ENCODE results near the gene CYP2U1.

CYP2U1 gene

GRCh38 chr4:107978716-107979451 lies 47.5 kb downstream of the CYP2U1 start:
- H3K27ac ChIP-seq (ENCODE audit: low read length), result no peak overlapping the region
- H3K9me3 ChIP-seq (ENCODE audit: control insufficient read depth in 2 of 2, low read length in 2 of 2), result no peaks in the 10 kb centered on the region
- no peak overlapping the region for H3K9ac ChIP-seq (ENCODE audit: low read length in 2 of 2)

DNA sequence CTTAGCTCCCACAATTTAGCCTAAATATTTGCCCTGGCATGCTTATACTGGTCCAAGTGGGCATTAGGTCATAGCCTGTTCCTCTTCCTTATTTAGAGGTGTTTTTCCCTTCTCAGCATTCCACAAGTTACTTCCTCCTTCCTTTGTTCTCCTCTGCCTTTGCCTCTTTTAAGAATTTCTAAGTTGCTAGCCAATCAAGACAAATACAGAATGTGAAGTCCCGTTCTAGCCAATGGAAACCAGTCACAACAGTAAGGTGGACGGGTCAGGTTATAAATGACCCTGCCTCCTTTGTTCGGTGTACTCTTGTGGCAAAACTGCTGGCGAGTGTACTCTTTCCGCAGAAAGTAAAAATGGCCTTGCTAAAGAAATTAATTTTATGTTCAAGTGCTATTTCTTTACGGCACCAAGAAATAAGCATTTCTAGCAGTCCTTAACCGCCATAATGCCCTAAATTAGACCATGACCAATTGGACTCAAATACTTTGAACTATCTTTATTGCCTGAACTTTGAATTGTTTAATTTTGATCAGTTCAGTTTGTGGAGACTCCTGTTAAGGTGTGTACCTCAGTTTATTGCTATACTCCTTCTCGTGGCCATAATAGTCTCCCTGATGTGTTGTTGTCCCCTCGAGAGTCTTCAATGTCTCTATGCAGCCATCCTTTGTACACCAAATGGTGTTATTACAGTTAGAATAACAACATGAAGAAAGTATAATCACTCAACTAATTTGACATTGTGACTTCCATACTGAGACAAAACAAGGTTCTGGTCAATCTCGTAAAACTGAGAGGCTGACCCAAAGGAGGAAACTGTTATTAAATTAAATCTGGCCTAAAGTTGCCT lies 56.8 kb downstream of the CYP2U1 start:
- Histone ChIP-seq H3K9ac (ENCODE audit: low read length in 2 of 2) (no peak overlapping the region), H3K36me3 (ENCODE audit: control insufficient read depth in 2 of 2, insufficient read depth in 2 of 2, low read length in 2 of 2) (no peaks in the 10 kb centered on the region), H3K27me3 (ENCODE audit: control insufficient read depth in 1 of 2, insufficient read depth in 2 of 2, low read length in 2 of 2) (no peaks in the 10 kb centered on the region), H3K4me3 (ENCODE audit: low read length in 2 of 2) (peak overlapping the region in 1 of 2 donors; percentile 92), H3K27ac (ENCODE audit: low read length) (peak overlapping the region; percentile 81), H3K4me1 (ENCODE audit: control insufficient read depth, insufficient read depth, low read length) (peaks cover 20% of the 10 kb centered on the region), H3K9me3 (ENCODE audit: control insufficient read depth in 2 of 2, low read length in 2 of 2) (no peaks in the 10 kb centered on the region)

More at GRCh38 chr4:107978716-107979451, 47.5 kb downstream of the CYP2U1 start:
- no peaks in the 10 kb centered on the region for H3K27me3 ChIP-seq (ENCODE audit: control insufficient read depth in 1 of 2, insufficient read depth in 2 of 2, low read length in 2 of 2)
- no peaks in the 10 kb centered on the region for H3K4me1 ChIP-seq (ENCODE audit: control insufficient read depth, insufficient read depth, low read length)
- H3K36me3 ChIP-seq (ENCODE audit: control insufficient read depth in 2 of 2, insufficient read depth in 2 of 2, low read length in 2 of 2), result no peaks in the 10 kb centered on the region
- H3K4me3 ChIP-seq (ENCODE audit: low read length in 2 of 2), result no peak overlapping the region

DNA sequence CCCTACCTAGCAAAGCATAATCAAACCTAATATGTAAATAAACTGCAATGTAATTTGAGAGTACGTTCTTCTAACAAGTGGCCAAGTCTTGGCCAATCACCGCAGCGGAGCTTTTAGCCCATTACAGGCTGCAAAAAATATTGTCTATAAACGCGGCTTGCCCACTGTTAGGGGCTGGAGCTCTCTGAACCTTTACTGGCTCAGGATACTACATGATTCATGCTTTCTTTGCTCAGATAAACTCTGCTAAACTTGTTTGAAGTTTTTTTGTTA lies 57.4 kb downstream of the CYP2U1 start:
- Histone ChIP-seq H3K4me1 (ENCODE audit: control insufficient read depth, insufficient read depth, low read length) (peaks cover 20% of the 10 kb centered on the region), H3K9me3 (ENCODE audit: control insufficient read depth in 2 of 2, low read length in 2 of 2) (no peaks in the 10 kb centered on the region), H3K27me3 (ENCODE audit: control insufficient read depth in 1 of 2, insufficient read depth in 2 of 2, low read length in 2 of 2) (no peaks in the 10 kb centered on the region), H3K9ac (ENCODE audit: low read length in 2 of 2) (peak overlapping the region in 1 of 2 donors; percentile 81), H3K4me3 (ENCODE audit: low read length in 2 of 2) (peak overlapping the region in 1 of 2 donors; percentile 92), H3K27ac (ENCODE audit: low read length) (peak overlapping the region; percentile 81), H3K36me3 (ENCODE audit: control insufficient read depth in 2 of 2, insufficient read depth in 2 of 2, low read length in 2 of 2) (no peaks in the 10 kb centered on the region)

DNA sequence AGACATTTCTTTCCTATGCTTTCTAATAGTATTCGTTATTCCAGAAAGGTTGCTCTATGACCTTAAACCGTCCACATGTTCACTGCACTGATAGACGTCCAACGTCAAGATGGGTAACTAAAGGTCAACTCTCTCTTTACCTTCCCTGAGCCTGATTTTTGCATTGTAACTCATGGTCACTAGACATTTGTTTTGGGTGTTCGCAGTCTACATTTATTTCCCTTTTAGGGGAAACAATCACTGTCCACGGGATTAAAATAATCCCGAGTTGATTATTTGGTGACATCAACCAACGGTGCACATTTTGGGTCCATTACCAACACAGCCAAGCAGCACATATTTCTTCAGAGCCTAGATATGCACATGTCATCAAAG lies 57.8 kb downstream of the CYP2U1 start:
- Histone ChIP-seq H3K36me3 (ENCODE audit: control insufficient read depth in 2 of 2, insufficient read depth in 2 of 2, low read length in 2 of 2) (no peaks in the 10 kb centered on the region), H3K9ac (ENCODE audit: low read length in 2 of 2) (peak overlapping the region; percentile 66 to 81), H3K27ac (ENCODE audit: low read length) (peak overlapping the region; percentile 81), H3K9me3 (ENCODE audit: control insufficient read depth in 2 of 2, low read length in 2 of 2) (no peaks in the 10 kb centered on the region), H3K4me3 (ENCODE audit: low read length in 2 of 2) (peak overlapping the region; percentile 70 to 92), H3K4me1 (ENCODE audit: control insufficient read depth, insufficient read depth, low read length) (peaks cover 22% of the 10 kb centered on the region), H3K27me3 (ENCODE audit: control insufficient read depth in 1 of 2, insufficient read depth in 2 of 2, low read length in 2 of 2) (no peaks in the 10 kb centered on the region)

GRCh38 chr4:107989537-107990386 lies 58.4 kb downstream of the CYP2U1 start, which contains the start of gene HADH:
TSS of gene HADH (plus strand) at chr4:107989889. CDS start at chr4:107989933, 44 bp downstream.
- H3K27me3 ChIP-seq (ENCODE audit: control insufficient read depth in 1 of 2, insufficient read depth in 2 of 2, low read length in 2 of 2), result no peaks in the 10 kb centered on the region
- H3K9ac ChIP-seq (ENCODE audit: low read length in 2 of 2), result peak within 1 kb of the TSS; percentile 73 to 81
- H3K9me3 ChIP-seq (ENCODE audit: control insufficient read depth in 2 of 2, low read length in 2 of 2), result no peaks in the 10 kb centered on the region
- peak within 1 kb of the TSS; percentile 81 for H3K27ac ChIP-seq (ENCODE audit: low read length)
- H3K4me3 ChIP-seq (ENCODE audit: low read length in 2 of 2), result peak within 1 kb of the TSS; percentile 70 to 92
- H3K36me3 ChIP-seq (ENCODE audit: control insufficient read depth in 2 of 2, insufficient read depth in 2 of 2, low read length in 2 of 2), result no peaks in the 10 kb centered on the region
- H3K4me1 ChIP-seq (ENCODE audit: control insufficient read depth, insufficient read depth, low read length), result peaks cover 28% of the 10 kb centered on the region

DNA sequence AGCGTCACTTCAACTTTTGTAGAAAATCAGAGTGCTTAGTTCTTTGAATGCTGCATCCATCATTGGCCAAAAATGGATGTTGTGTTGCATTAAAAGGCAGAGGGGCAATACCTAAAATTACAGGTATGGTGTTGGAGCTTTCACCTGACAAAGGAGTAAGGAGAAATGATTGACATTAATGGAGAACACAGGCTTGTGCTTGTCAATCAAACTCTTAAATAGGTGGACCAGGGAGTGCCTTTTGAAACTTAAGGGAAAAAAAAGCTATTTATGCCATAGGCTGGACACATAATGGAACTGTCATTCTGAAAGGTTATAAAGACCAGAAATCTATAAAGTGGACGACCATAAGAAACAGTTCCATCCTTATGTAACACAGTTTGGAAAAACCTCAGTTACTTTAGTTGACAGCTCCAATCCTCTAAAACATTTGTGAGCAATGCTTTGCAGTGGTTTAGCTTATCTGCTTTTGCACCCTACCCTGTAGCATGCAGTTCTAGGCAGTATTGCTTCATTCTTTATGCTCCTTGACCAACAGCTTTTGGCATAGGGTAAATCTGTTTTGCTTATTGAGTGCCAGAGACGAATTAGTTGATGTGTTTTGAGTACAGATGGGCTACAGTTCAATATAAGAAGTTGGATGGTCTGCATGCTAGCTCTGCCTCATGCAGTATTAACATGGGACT lies 60.7 kb downstream of the CYP2U1 start:
- Histone ChIP-seq H3K4me3 (ENCODE audit: low read length in 2 of 2) (peak overlapping the region; percentile 6 to 92), H3K4me1 (ENCODE audit: control insufficient read depth, insufficient read depth, low read length) (peaks cover 36% of the 10 kb centered on the region), H3K27me3 (ENCODE audit: control insufficient read depth in 1 of 2, insufficient read depth in 2 of 2, low read length in 2 of 2) (no peaks in the 10 kb centered on the region), H3K36me3 (ENCODE audit: control insufficient read depth in 2 of 2, insufficient read depth in 2 of 2, low read length in 2 of 2) (no peaks in the 10 kb centered on the region), H3K9ac (ENCODE audit: low read length in 2 of 2) (peak overlapping the region in 1 of 2 donors; percentile 81), H3K9me3 (ENCODE audit: control insufficient read depth in 2 of 2, low read length in 2 of 2) (no peaks in the 10 kb centered on the region), H3K27ac (ENCODE audit: low read length) (no peak overlapping the region)

DNA sequence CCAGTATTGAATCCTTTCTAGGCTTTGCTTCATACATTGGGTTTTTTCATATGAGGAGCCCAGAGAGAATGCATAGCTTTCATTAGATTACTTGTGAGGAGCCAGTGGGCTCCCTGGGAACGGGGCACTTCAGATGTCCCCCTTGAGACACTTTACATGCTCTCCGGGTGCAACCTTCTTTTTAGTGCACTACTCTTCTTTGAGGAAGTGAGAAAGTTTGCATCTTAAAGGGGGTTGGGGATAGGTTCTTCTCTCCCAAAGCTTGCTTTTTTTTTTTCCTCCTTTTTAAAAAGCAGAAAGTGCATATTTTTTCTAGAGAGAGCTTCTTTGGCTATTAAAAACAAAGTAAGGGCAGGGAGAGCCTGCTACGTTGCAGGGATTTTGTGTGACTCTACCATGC lies 62.6 kb downstream of the CYP2U1 start:
- Histone ChIP-seq H3K4me3 (ENCODE audit: low read length in 2 of 2) (peak overlapping the region in 1 of 2 donors; percentile 41), H3K36me3 (ENCODE audit: control insufficient read depth in 2 of 2, insufficient read depth in 2 of 2, low read length in 2 of 2) (no peaks in the 10 kb centered on the region), H3K4me1 (ENCODE audit: control insufficient read depth, insufficient read depth, low read length) (peaks cover 41% of the 10 kb centered on the region), H3K9me3 (ENCODE audit: control insufficient read depth in 2 of 2, low read length in 2 of 2) (no peaks in the 10 kb centered on the region), H3K27ac (ENCODE audit: low read length) (peak overlapping the region; percentile 18), H3K27me3 (ENCODE audit: control insufficient read depth in 1 of 2, insufficient read depth in 2 of 2, low read length in 2 of 2) (no peaks in the 10 kb centered on the region), H3K9ac (ENCODE audit: low read length in 2 of 2) (no peak overlapping the region)

- Histone ChIP-seq H3K4me1 (ENCODE audit: control insufficient read depth, insufficient read depth, low read length) (peaks cover 41% of the 10 kb centered on the region), H3K36me3 (ENCODE audit: control insufficient read depth in 2 of 2, insufficient read depth in 2 of 2, low read length in 2 of 2) (no peaks in the 10 kb centered on the region), H3K9ac (ENCODE audit: low read length in 2 of 2) (no peak overlapping the region), H3K27ac (ENCODE audit: low read length) (peak overlapping the region; percentile 18), H3K27me3 (ENCODE audit: control insufficient read depth in 1 of 2, insufficient read depth in 2 of 2, low read length in 2 of 2) (no peaks in the 10 kb centered on the region), H3K9me3 (ENCODE audit: control insufficient read depth in 2 of 2, low read length in 2 of 2) (no peaks in the 10 kb centered on the region), H3K4me3 (ENCODE audit: low read length in 2 of 2) (peak overlapping the region in 1 of 2 donors; percentile 41)
Measured at GRCh38 chr4:107994894-107995293, 63.5 kb downstream of the CYP2U1 start.

DNA sequence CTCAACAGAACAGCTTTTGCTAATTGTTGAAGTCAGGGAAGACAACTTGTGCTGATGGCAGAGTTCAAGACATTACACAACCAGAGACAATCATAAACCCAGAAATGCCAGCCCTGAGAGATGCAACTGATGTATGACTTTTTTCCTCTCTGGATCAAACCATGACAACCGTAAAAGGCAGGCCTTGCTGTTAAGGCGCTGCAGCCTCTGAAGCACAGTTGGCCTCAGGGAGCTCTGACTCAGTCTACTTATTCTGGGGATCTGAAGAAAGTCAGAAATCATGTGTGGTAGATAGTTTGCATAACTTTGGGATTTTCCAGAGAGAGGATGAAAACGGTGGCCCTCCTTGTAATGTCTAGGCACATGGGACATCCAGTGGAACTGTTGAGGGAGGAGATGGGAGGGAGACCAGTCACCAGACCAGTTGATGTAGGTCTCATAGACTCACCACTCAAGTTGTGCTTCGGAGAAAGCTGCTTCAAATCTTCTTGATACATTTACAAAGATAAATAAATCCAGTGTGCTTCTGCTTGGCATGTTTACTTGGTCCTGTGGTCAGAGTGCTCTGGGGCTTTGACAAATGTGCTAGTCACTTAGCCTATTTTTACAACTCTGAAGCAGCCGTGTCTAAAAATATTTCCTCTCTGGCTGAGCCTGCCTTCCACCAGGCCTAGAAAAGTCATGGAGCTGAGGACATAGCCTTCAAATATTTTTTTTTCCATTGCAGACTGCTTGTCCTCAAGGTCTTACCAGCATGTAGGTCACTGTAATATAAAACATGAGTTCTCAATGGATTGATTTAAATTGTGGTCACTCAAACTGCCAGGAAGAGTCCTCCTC lies 65.8 kb downstream of the CYP2U1 start:
- no peak overlapping the region for H3K9ac ChIP-seq (ENCODE audit: low read length in 2 of 2)
- no peaks in the 10 kb centered on the region for H3K27me3 ChIP-seq (ENCODE audit: control insufficient read depth in 1 of 2, insufficient read depth in 2 of 2, low read length in 2 of 2)
- peaks cover 39% of the 10 kb centered on the region for H3K4me1 ChIP-seq (ENCODE audit: control insufficient read depth, insufficient read depth, low read length)
- no peaks in the 10 kb centered on the region for H3K36me3 ChIP-seq (ENCODE audit: control insufficient read depth in 2 of 2, insufficient read depth in 2 of 2, low read length in 2 of 2)
- H3K9me3 ChIP-seq (ENCODE audit: control insufficient read depth in 2 of 2, low read length in 2 of 2), result no peaks in the 10 kb centered on the region
- peak overlapping the region in 1 of 2 donors; percentile 16 for H3K4me3 ChIP-seq (ENCODE audit: low read length in 2 of 2)
- H3K27ac ChIP-seq (ENCODE audit: low read length), result peak overlapping the region; percentile 81

Measured in stomach smooth muscle (tissue), 2 donors.